SK-N-MC (cell line): ENCODE measurements around the gene TIMP2.

ENCODE experiments used
- EZH2 ChIP-seq: fragments of 200-600 bp; sonication (generic); IDR thresholded peaks from one replicate; pipeline ENCODE4 v1.6.1; 2017; ENCODE audit warnings: antibody characterized with exemption
- POLR2AphosphoS5 ChIP-seq: IDR thresholded peaks from 2 replicates; pipeline ENCODE4 v1.6.1; 2012; ENCODE audit warnings: mild to moderate bottlenecking, low read depth, low read length, borderline replicate concordance

GRCh38 chr17:78829477-78829876 lies 95.7 kb downstream of the TIMP2 start:
- TF ChIP-seq EZH2 (no peak), POLR2AphosphoS5 (no peak)
